Endodermal cell (in vitro differentiated cells): ENCODE results near the gene EDN1. TPM values are rescaled to one million over a fixed set of nuclear protein-coding genes. Genes with fewer than 3 reads are reported as not detected.

ENCODE experiments used
- DNase-seq: peaks from one replicate; pipeline ENCODE4 v3.0.0-alpha.2; 2017
- H3K27ac ChIP-seq: 2 replicates; pipeline ENCODE4 v1.5.1; 2013; ENCODE audit warnings: mild to moderate bottlenecking, low read depth, low read length, moderate library complexity
- H3K27me3 ChIP-seq: 2 replicates; pipeline ENCODE4 v1.6.1; 2013; ENCODE audit warnings: mild to moderate bottlenecking, low read length, moderate library complexity; ENCODE audit not compliant: insufficient read depth, control insufficient read depth, poor library complexity, severe bottlenecking
- H3K36me3 ChIP-seq: 2 replicates; pipeline ENCODE4 v1.7.0; 2013; ENCODE audit warnings: mild to moderate bottlenecking, low read length, moderate library complexity; ENCODE audit not compliant: control insufficient read depth, insufficient read depth
- H3K4me1 ChIP-seq: one replicate; pipeline ENCODE4 v1.7.0; 2013; ENCODE audit warnings: low read length; ENCODE audit not compliant: control insufficient read depth, insufficient read depth
- H3K4me3 ChIP-seq: 2 replicates; pipeline ENCODE4 v1.5.1; 2013; ENCODE audit warnings: mild to moderate bottlenecking, low read length, moderate library complexity
- H3K9ac ChIP-seq: 2 replicates; pipeline ENCODE4 v1.6.1; 2013; ENCODE audit warnings: mild to moderate bottlenecking, low read length, moderate library complexity; ENCODE audit not compliant: poor library complexity, severe bottlenecking; ENCODE audit errors: extremely low read depth
- H3K9me3 ChIP-seq: 2 replicates; pipeline ENCODE4 v1.6.1; 2013; ENCODE audit warnings: mild to moderate bottlenecking, low read length, moderate library complexity; ENCODE audit not compliant: control insufficient read depth
- H3K27ac Mint-ChIP-seq: 2 replicates; pipeline ENCODE4 v1.8.0; 2020; ENCODE audit warnings: mixed read lengths
- H3K27me3 Mint-ChIP-seq: 2 replicates; pipeline ENCODE4 v1.8.0; 2021; ENCODE audit warnings: mild to moderate bottlenecking, mixed read lengths; ENCODE audit not compliant: insufficient read depth
- H3K36me3 Mint-ChIP-seq: 2 replicates; pipeline ENCODE4 v1.8.0; 2020; ENCODE audit warnings: low read depth, mixed read lengths
- H3K4me1 Mint-ChIP-seq: 2 replicates; pipeline ENCODE4 v1.8.0; 2020; ENCODE audit warnings: mixed read lengths
- H3K4me3 Mint-ChIP-seq: 2 replicates; pipeline ENCODE4 v1.8.0; 2020; ENCODE audit warnings: mild to moderate bottlenecking, moderate library complexity, mixed read lengths
- H3K9me3 Mint-ChIP-seq: 2 replicates; pipeline ENCODE4 v1.8.0; 2020; ENCODE audit warnings: mild to moderate bottlenecking, mixed read lengths
- WGBS, 2 experiments: methylation state at CpG; one replicate each; pipeline versions ENCODE4 v1.1.5 to v1.1.7; 2013; ENCODE audit warnings: missing lambda C conversion rate in 2 of 2, mixed read lengths in 1 of 2; ENCODE audit not compliant: insufficient coverage in 1 of 2, insufficient read length in 1 of 2; 5-methylcytosine and 5-hydroxymethylcytosine counted together
- total RNA-seq, 2 donors: library from RNA; stranded (reverse); fragmentation: NEBNext Ultra II Directional in 1 of 2; extraction: Animal tissue kit (Norgen Biotek cat#: 25700) in 1 of 2; gene quantifications; 2 replicates in 1 of 2; 3 replicates in 1 of 2; pipeline ENCODE4 v1.2.1, GENCODE V29; 2021
- TF ChIP-seq, protein P1 (sequence below): fragments of 200-600 bp; sonication (generic); conservative IDR thresholded peaks from 2 replicates; pipeline ENCODE4 v1.5.0; 2021; ENCODE audit warnings: antibody characterized with exemption, mild to moderate bottlenecking

EDN1 gene
- total RNA-seq, 2 donors from 2014 or later, result 0.27 to 0.46 TPM

GRCh38 chr6:12333128-12333527 lies 43.0 kb downstream of the EDN1 start:
- Histone ChIP-seq H3K27me3 (peaks cover 20% of the 10 kb centered on the region), H3K27ac (no peak overlapping the region), H3K9me3 (no peaks in the 10 kb centered on the region), H3K4me1 (peaks cover 15% of the 10 kb centered on the region), H3K36me3 (no peaks in the 10 kb centered on the region), H3K4me3 (no peak overlapping the region), H3K9ac (no peak overlapping the region)
- no peak for DNase-seq
- H3K4me3 Mint-ChIP-seq, result no peak overlapping the region
- no peaks in the 10 kb centered on the region for H3K9me3 Mint-ChIP-seq
- peaks cover 53% of the 10 kb centered on the region for H3K27me3 Mint-ChIP-seq
- peaks cover 37% of the 10 kb centered on the region for H3K4me1 Mint-ChIP-seq
- 88 to 98% methylated on average over 1 of the region's 1 CpG for WGBS, 2 experiments
- no peaks in the 10 kb centered on the region for H3K36me3 Mint-ChIP-seq
- TF ChIP-seq, protein P1, sequence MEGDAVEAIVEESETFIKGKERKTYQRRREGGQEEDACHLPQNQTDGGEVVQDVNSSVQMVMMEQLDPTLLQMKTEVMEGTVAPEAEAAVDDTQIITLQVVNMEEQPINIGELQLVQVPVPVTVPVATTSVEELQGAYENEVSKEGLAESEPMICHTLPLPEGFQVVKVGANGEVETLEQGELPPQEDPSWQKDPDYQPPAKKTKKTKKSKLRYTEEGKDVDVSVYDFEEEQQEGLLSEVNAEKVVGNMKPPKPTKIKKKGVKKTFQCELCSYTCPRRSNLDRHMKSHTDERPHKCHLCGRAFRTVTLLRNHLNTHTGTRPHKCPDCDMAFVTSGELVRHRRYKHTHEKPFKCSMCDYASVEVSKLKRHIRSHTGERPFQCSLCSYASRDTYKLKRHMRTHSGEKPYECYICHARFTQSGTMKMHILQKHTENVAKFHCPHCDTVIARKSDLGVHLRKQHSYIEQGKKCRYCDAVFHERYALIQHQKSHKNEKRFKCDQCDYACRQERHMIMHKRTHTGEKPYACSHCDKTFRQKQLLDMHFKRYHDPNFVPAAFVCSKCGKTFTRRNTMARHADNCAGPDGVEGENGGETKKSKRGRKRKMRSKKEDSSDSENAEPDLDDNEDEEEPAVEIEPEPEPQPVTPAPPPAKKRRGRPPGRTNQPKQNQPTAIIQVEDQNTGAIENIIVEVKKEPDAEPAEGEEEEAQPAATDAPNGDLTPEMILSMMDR, result no peak
- no peak overlapping the region for H3K27ac Mint-ChIP-seq

DNA sequence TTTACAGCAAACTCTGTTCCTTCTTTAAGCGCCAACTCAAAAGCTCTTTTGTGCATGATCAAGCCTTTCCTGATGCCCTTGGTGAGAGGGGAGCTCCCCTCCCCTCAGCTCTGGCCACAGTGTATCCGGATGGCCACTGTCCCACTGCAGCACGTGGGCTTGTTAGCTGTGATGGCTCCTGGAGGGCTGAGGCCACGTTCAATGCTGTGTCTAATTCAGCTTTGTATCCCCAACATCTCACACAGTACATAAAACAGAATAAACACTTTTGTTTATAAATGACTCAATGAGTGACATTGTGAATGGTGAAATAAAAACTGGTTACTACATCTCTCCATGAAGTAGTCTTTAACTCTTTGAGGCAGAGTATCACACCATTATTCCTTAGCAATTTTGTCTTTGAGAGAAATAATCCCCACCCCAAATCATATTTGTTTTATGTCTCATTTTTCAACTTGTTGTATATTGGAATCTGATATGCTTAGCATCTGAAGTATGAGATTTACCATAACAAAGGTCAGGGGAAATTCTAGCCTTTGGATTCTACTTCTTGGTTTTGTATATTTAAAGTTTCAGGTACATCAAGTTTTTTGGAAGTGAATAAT lies 44.5 kb downstream of the EDN1 start:
- DNase-seq, result no peak
- H3K4me1 ChIP-seq, result peaks cover 15% of the 10 kb centered on the region
- no peak overlapping the region for H3K27ac ChIP-seq
- H3K27ac Mint-ChIP-seq, result no peak overlapping the region
- TF ChIP-seq, protein P1, result no peak
- H3K27me3 Mint-ChIP-seq, result peaks cover 53% of the 10 kb centered on the region
- H3K36me3 Mint-ChIP-seq, result no peaks in the 10 kb centered on the region
- H3K27me3 ChIP-seq, result peaks cover 13% of the 10 kb centered on the region
- no peaks in the 10 kb centered on the region for H3K9me3 Mint-ChIP-seq
- H3K4me1 Mint-ChIP-seq, result peaks cover 32% of the 10 kb centered on the region
- H3K4me3 Mint-ChIP-seq, result no peak overlapping the region
- WGBS, 2 experiments, result 90% methylated on average over 4 of the region's 4 CpGs; no CpG with 5 or more reads in 1 of the 2 experiments
- no peaks in the 10 kb centered on the region for H3K36me3 ChIP-seq
- no peaks in the 10 kb centered on the region for H3K9me3 ChIP-seq
- no peak overlapping the region for H3K9ac ChIP-seq
- no peak overlapping the region for H3K4me3 ChIP-seq

DNA sequence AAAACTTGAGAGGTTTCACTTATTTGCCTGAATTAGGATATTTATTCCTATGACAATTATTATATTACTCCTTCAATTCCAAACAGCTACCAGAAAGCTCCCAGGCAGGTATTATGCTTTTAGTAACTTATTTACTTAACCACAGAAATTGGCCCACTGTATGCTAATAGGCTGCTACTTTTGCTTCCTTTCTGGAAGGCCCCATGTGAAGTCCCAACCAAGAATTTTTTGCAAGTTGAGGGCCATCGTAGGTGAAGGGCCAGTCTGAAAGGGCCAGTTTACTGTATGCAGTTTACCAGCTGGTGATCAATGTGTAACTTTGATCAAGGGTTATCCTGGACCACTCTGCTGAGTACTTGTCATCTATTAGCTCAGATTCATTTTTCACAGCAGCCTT lies 45.0 kb downstream of the EDN1 start:
- Histone ChIP-seq H3K9me3 (no peaks in the 10 kb centered on the region), H3K9ac (no peak overlapping the region), H3K4me3 (no peak overlapping the region), H3K27me3 (peaks cover 13% of the 10 kb centered on the region), H3K4me1 (peaks cover 15% of the 10 kb centered on the region), H3K36me3 (no peaks in the 10 kb centered on the region), H3K27ac (no peak overlapping the region)
- DNase-seq, result no peak
- TF ChIP-seq, protein P1, result no peak
- no peaks in the 10 kb centered on the region for H3K36me3 Mint-ChIP-seq
- H3K4me1 Mint-ChIP-seq, result peaks cover 32% of the 10 kb centered on the region
- no peaks in the 10 kb centered on the region for H3K9me3 Mint-ChIP-seq
- H3K27me3 Mint-ChIP-seq, result peaks cover 56% of the 10 kb centered on the region
- H3K4me3 Mint-ChIP-seq, result no peak overlapping the region
- H3K27ac Mint-ChIP-seq, result no peak overlapping the region
- 92% methylated on average over 1 of the region's 1 CpG; no CpG with 5 or more reads in 1 of the 2 experiments for WGBS, 2 experiments
